ENCODE measurements around the gene TMC2. TPM values are rescaled to one million over a fixed set of nuclear protein-coding genes. Genes with fewer than 3 reads are reported as not detected.

The TMC2 gene
- total and polyA plus RNA-seq, 2 of the 8 experiments (the other 6 are each of a cell fraction or from before 2014, with no cell fraction given), result not detected

DNA sequence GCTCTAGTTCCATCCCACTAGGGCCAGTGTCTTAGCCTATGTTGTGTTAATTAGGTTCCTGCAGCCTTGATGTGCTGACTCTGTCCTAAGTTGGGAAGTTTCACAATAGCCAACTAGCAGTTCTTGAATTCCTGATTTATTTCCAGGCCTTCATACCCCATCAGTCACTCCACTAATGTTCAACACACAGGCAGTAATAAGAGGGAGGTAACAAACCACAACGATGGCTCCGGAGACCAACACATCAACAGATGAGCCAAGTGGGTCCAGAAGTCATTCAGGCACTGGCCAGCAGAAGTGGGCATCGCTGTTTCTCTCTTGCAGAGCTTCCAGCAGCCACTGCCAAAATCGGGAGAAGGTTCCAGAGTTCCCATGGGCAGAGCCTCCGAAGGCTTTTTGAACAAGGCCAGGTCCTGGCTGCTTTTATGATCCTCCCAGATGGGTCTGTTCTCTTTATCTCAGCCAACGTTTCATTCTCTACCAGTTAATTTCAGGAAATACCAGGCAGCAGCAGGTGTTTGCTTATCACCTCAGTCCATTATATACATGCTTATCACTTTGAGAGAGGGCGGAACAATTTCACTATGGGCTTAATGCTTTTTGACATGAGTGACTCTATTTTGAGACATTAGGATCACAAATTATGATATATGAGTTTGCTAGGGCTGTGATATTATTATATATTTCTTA is 67.6 kb downstream of the TMC2 start:
- H3K4ac ChIP-seq (replicated peaks; ENCODE audit: insufficient read length, low read depth, low read length), result no peak overlapping the region
- H2BK12ac ChIP-seq (ENCODE audit: low read depth, low read length), result no peak overlapping the region
- no peaks in the 10 kb centered on the region for H4K20me1 ChIP-seq (replicated peaks in 1 of 2; ENCODE audit: control insufficient read depth in 1 of 2, insufficient read depth in 2 of 2, low read length in 2 of 2)
- FAIRE-seq (no peak), DNase-seq (ENCODE audit: low read depth in 1 of 2, low spot score in 2 of 2) (no peak)
- H2AK5ac ChIP-seq (ENCODE audit: low read depth, low read length), result no peak overlapping the region
- 92% methylated on average over 7 of the region's 7 CpGs; no CpG with 5 or more reads in 1 of the 2 experiments for WGBS, 2 experiments (ENCODE audit: extremely low coverage in 1 of 2, insufficient coverage in 1 of 2, insufficient read length in 1 of 2, insufficient replicate concordance in 2 of 2, low coverage in 1 of 2, low lambda C conversion rate in 2 of 2, missing lambda C conversion rate in 1 of 2)
- no peak overlapping the region for H3K4me2 ChIP-seq (ENCODE audit: insufficient read depth in 1 of 2, low read depth in 2 of 2, low read length in 2 of 2)
- no peak overlapping the region for H3K27ac ChIP-seq (ENCODE audit: low read depth, low read length)
- no peak overlapping the region for H4K8ac ChIP-seq (ENCODE audit: extremely low read depth, insufficient read depth, low read length)
- no peaks in the 10 kb centered on the region for H3K27me3 ChIP-seq (replicated peaks in 1 of 4; ENCODE audit: control insufficient read depth in 3 of 4, extremely low read depth in 1 of 4, insufficient read depth in 3 of 4, low read length in 3 of 4)
- H4K5ac ChIP-seq (ENCODE audit: insufficient read length, low read depth, low read length), result no peak overlapping the region
- H3K23me2 ChIP-seq (ENCODE audit: low read depth, low read length), result no peaks in the 10 kb centered on the region
- no peak overlapping the region for H3K23ac ChIP-seq (ENCODE audit: insufficient read length)
- 0 out of 2 replicates have a peak overlapping the region, but pooled peaks have one; percentile 0 for H2AFZ ChIP-seq (ENCODE audit: low read length)
- H2BK120ac ChIP-seq (replicated peaks; ENCODE audit: low read depth, low read length), result no peak overlapping the region
- no peaks in the 10 kb centered on the region; a peak in 1 of 8 replicates for H3K36me3 ChIP-seq (ENCODE audit: control insufficient read depth in 2 of 4, insufficient read depth in 4 of 4, low read length in 3 of 4)
- H3K56ac ChIP-seq (replicated peaks; ENCODE audit: insufficient read length, low read depth, low read length), result no peak overlapping the region
- no peak overlapping the region for H3K9ac ChIP-seq (replicated peaks in 1 of 4; ENCODE audit: extremely low read depth in 1 of 4, low read depth in 3 of 4, low read length in 3 of 4)
- H3K4me3 ChIP-seq (ENCODE audit: extremely low read depth in 1 of 4, insufficient read depth in 2 of 4, low read depth in 3 of 4, low read length in 4 of 4), result no peak overlapping the region
- no peaks in the 10 kb centered on the region for H3K79me2 ChIP-seq (ENCODE audit: control insufficient read depth in 1 of 2, insufficient read depth in 2 of 2, low read length in 2 of 2)
- no peak overlapping the region for H2BK5ac ChIP-seq (ENCODE audit: low read depth, low read length)
- CTCF ChIA-PET (ENCODE audit: partially characterized antibody), result interaction anchor here (0.7 kb wide), 1 partner anchor 80 kb away, joined by 3 read pairs; no protein-coding TSS in a partner anchor
- H3K18ac ChIP-seq (ENCODE audit: extremely low read depth, low read length), result no peak overlapping the region
- no peak overlapping the region for H4K91ac ChIP-seq (replicated peaks; ENCODE audit: insufficient read length, low read length)
- H3K79me1 ChIP-seq (ENCODE audit: low read depth, low read length), result no peaks in the 10 kb centered on the region
- no peak overlapping the region for H2BK20ac ChIP-seq (ENCODE audit: low read length)
- H3K9me3 ChIP-seq (ENCODE audit: insufficient read depth in 2 of 2, low read depth in 1 of 2, low read length in 1 of 2), result peaks cover 3 to 10% of the 10 kb centered on the region in 2 experiments; a peak in 3 of 4 replicates
- TF ChIP-seq CHD2 (IDR thresholded peaks at IDR 0.05; ENCODE audit: low read length) (no peak), BACH1 (IDR thresholded peaks at IDR 0.05; ENCODE audit: low read length) (no peak), EZH2 (IDR thresholded peaks at IDR 0.05; ENCODE audit: low read depth, low read length, severe bottlenecking) (no peak), JUN (IDR thresholded peaks at IDR 0.05; ENCODE audit: low read depth, low read length) (no peak), EGR1 (IDR thresholded peaks at IDR 0.05; ENCODE audit: borderline replicate concordance, low read depth, low read length) (no peak), TEAD4 (IDR thresholded peaks at IDR 0.05; ENCODE audit: low read depth, low read length) (no peak)
- POLR2A ChIA-PET (ENCODE audit: partially characterized antibody), result interaction anchor here (0.9 kb wide), 1 partner anchor 135 kb away, joined by 4 read pairs; no protein-coding TSS in a partner anchor
- no peaks in the 10 kb centered on the region; a peak in 1 of 7 replicates for H3K4me1 ChIP-seq (replicated peaks in 1 of 4; ENCODE audit: control insufficient read depth in 3 of 4, insufficient read depth in 4 of 4, low read length in 3 of 4)
- H2BK15ac ChIP-seq (ENCODE audit: low read length), result no peak overlapping the region
- no peak overlapping the region for H3K14ac ChIP-seq (ENCODE audit: insufficient read length)

Data from H1 (cell line).